MM.1S (cell line): ENCODE results near the gene NINJ1.

ENCODE experiments used
- DNase-seq: peaks from one replicate; pipeline ENCODE4 v3.0.0-alpha.2; 2015
- H2AFZ ChIP-seq: fragments of 300-600 bp; sonication (generic); 2 replicates; pipeline ENCODE4 v1.6.0; 2016; ENCODE audit warnings: antibody characterized with exemption, low read length
- H3F3A ChIP-seq: fragments of 300-600 bp; sonication (generic); 2 replicates; pipeline ENCODE4 v1.6.1; 2016; ENCODE audit warnings: mild to moderate bottlenecking, antibody characterized with exemption, low read length, moderate library complexity, mixed read lengths; ENCODE audit not compliant: insufficient read depth
- H3K27ac ChIP-seq: fragments of 300-600 bp; sonication (generic); 2 replicates; pipeline ENCODE4 v1.5.1; 2016; ENCODE audit warnings: mild to moderate bottlenecking, low read length
- H3K27me3 ChIP-seq: fragments of 300-600 bp; sonication (generic); replicated peaks from 2 replicates; pipeline ENCODE4 v1.6.0; 2016; ENCODE audit warnings: low read length; ENCODE audit not compliant: insufficient read depth
- H3K36me3 ChIP-seq: fragments of 300-600 bp; sonication (generic); replicated peaks from 2 replicates; pipeline ENCODE4 v1.6.1; 2016; ENCODE audit warnings: mild to moderate bottlenecking, low read length, mixed read lengths; ENCODE audit not compliant: insufficient read depth
- H3K4me1 ChIP-seq: fragments of 300-600 bp; sonication (generic); 2 replicates; pipeline ENCODE4 v1.6.1; 2016; ENCODE audit warnings: low read length, mixed read lengths
- H3K4me2 ChIP-seq: fragments of 300-600 bp; sonication (generic); 2 replicates; pipeline ENCODE4 v1.6.0; 2016; ENCODE audit warnings: low read depth, low read length
- H3K4me3 ChIP-seq: fragments of 300-600 bp; sonication (generic); 2 replicates; pipeline ENCODE4 v1.5.1; 2016; ENCODE audit warnings: low read length, mixed read lengths
- H3K79me2 ChIP-seq: fragments of 300-600 bp; sonication (generic); 2 replicates; pipeline ENCODE4 v1.6.1; 2016; ENCODE audit warnings: mixed run types, low read length, mixed read lengths
- H3K9ac ChIP-seq: fragments of 300-600 bp; sonication (generic); 2 replicates; pipeline ENCODE4 v1.6.1; 2016; ENCODE audit warnings: low read length, mixed read lengths
- H3K9me2 ChIP-seq: fragments of 300-600 bp; sonication (generic); replicated peaks from 2 replicates; pipeline ENCODE4 v1.6.1; 2016; ENCODE audit warnings: mild to moderate bottlenecking, low read length, mixed read lengths; ENCODE audit not compliant: insufficient read depth
- H3K9me3 ChIP-seq: fragments of 300-600 bp; sonication (generic); replicated peaks from 2 replicates; pipeline ENCODE4 v1.6.1; 2016; ENCODE audit warnings: mild to moderate bottlenecking, low read length, mixed read lengths; ENCODE audit not compliant: insufficient read depth
- H4K20me1 ChIP-seq: fragments of 300-600 bp; sonication (generic); 2 replicates; pipeline ENCODE4 v1.6.1; 2016; ENCODE audit warnings: mild to moderate bottlenecking, low read length, moderate library complexity, mixed read lengths; ENCODE audit not compliant: insufficient read depth
- CTCF ChIP-seq: fragments of 300-600 bp; sonication (generic); IDR thresholded peaks from 2 replicates; pipeline ENCODE4 v1.5.1; 2016; ENCODE audit warnings: antibody characterized with exemption, low read length, mixed read lengths
- EZH2 ChIP-seq: fragments of 300-600 bp; sonication (generic); optimal IDR thresholded peaks from 2 replicates; pipeline ENCODE3; 2017; ENCODE audit warnings: low read depth, mild to moderate bottlenecking, antibody characterized with exemption, low read length, mixed read lengths
- EZH2phosphoT487 ChIP-seq: fragments of 300-600 bp; sonication (generic); IDR thresholded peaks from 2 replicates; pipeline ENCODE4 v1.6.1; 2018; ENCODE audit warnings: antibody characterized with exemption, low read length

NINJ1 gene

GRCh38 chr9:93159601-93160471 is 25.8 kb upstream of the NINJ1 start:
- no peak overlapping the region for H3K27ac ChIP-seq
- no peak overlapping the region for H3K4me3 ChIP-seq
- no peaks in the 10 kb centered on the region for H4K20me1 ChIP-seq
- peak; percentile 99 for TF ChIP-seq CTCF
- TF ChIP-seq EZH2phosphoT487 = no peak
- DNase-seq = peak; percentile 80
- peak overlapping the region; percentile 14; the same call in 1 of the 2 replicates for H3K4me2 ChIP-seq
- no peaks in the 10 kb centered on the region for H3K36me3 ChIP-seq
- no peaks in the 10 kb centered on the region for H3K27me3 ChIP-seq
- H2AFZ ChIP-seq = peak overlapping the region; percentile 35; the same call in 1 of the 2 replicates
- H3K9me2 ChIP-seq = no peaks in the 10 kb centered on the region
- no peaks in the 10 kb centered on the region for H3F3A ChIP-seq
- H3K9me3 ChIP-seq = no peaks in the 10 kb centered on the region
- no peak overlapping the region for H3K9ac ChIP-seq
- H3K79me2 ChIP-seq = no peaks in the 10 kb centered on the region
- no peaks in the 10 kb centered on the region for H3K4me1 ChIP-seq

GRCh38 chr9:93156475-93157008 is 22.5 kb upstream of the NINJ1 start:
- TF ChIP-seq EZH2 (no peak), EZH2phosphoT487 (no peak), CTCF (no peak)
- H4K20me1 ChIP-seq = no peaks in the 10 kb centered on the region
- H3K27ac ChIP-seq = no peak overlapping the region
- H3K9me3 ChIP-seq = no peaks in the 10 kb centered on the region
- H3K4me3 ChIP-seq = no peak overlapping the region
- no peak overlapping the region for H2AFZ ChIP-seq
- no peaks in the 10 kb centered on the region for H3K27me3 ChIP-seq
- DNase-seq = no peak
- no peaks in the 10 kb centered on the region for H3K9me2 ChIP-seq
- no peak overlapping the region for H3K9ac ChIP-seq
- H3K36me3 ChIP-seq = no peaks in the 10 kb centered on the region
- H3K4me1 ChIP-seq = no peaks in the 10 kb centered on the region
- no peaks in the 10 kb centered on the region for H3K79me2 ChIP-seq
- H3K4me2 ChIP-seq = no peak overlapping the region
- H3F3A ChIP-seq = no peaks in the 10 kb centered on the region

- Histone ChIP-seq H3K9me3 (no peaks in the 10 kb centered on the region), H3K4me2 (no peak overlapping the region), H3K27me3 (no peaks in the 10 kb centered on the region), H2AFZ (no peak overlapping the region), H3K9ac (no peak overlapping the region), H3K4me1 (no peaks in the 10 kb centered on the region), H3K27ac (no peak overlapping the region), H4K20me1 (no peaks in the 10 kb centered on the region), H3K36me3 (no peaks in the 10 kb centered on the region), H3K79me2 (no peaks in the 10 kb centered on the region), H3K9me2 (no peaks in the 10 kb centered on the region), H3K4me3 (no peak overlapping the region), H3F3A (no peaks in the 10 kb centered on the region)
- TF ChIP-seq CTCF = no peak
- no peak for TF ChIP-seq EZH2phosphoT487
- no peak for TF ChIP-seq EZH2
- DNase-seq = no peak
These were observed 21.8 kb upstream of the NINJ1 start for GRCh38 chr9:93155716-93156474.
